D341Med (cell line): ENCODE results near the gene TMEM107.

Experiments
- DNase-seq: peaks from one replicate; pipeline ENCODE4 v3.0.0; 2012; ENCODE audit warnings: low spot score

TMEM107 gene

DNA sequence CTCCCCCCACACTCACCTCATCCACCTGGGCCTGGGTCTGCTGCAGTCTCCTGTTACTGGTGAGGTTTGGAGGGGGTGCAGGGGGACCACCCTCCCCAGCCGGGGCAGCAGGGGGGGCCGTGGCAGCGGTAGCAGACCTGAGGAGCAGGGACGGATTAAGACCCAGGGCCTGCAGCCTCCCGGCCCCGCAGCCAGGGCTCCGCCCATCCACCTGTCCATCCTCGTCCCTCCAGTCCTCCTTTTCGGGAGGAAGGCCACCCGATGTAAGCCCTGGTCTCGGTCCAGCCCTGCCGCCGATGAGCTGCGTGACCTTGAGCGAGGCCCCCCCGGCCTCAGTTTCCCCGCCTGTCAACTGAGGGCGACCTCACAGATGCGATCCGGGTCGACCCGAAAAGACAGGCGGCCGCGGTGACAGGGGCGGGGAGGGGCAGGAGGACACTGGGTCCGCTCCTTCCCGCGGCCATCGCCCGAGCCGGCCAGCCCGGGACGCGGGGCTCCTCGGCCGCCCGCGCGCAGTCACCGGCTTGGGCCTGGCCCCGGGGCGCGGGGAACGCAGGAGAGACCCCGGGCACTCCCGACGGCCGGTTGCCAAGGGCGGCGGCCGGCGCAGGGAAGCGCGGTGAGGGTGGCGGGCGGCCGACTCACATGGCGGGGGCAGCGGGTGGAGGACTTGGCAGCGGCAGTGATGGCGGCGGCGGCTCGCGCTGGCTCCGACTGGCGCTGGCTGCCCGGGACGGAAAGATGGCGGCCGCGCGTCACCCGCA lies 13.8 kb downstream of the TMEM107 start, which contains the start of gene VAMP2:
TSS of gene VAMP2 (minus strand) at position 716 of the 764 bp plus-strand sequence. CDS start at position 647, 69 bp downstream.
- DNase-seq = peak; percentile 55

DNA sequence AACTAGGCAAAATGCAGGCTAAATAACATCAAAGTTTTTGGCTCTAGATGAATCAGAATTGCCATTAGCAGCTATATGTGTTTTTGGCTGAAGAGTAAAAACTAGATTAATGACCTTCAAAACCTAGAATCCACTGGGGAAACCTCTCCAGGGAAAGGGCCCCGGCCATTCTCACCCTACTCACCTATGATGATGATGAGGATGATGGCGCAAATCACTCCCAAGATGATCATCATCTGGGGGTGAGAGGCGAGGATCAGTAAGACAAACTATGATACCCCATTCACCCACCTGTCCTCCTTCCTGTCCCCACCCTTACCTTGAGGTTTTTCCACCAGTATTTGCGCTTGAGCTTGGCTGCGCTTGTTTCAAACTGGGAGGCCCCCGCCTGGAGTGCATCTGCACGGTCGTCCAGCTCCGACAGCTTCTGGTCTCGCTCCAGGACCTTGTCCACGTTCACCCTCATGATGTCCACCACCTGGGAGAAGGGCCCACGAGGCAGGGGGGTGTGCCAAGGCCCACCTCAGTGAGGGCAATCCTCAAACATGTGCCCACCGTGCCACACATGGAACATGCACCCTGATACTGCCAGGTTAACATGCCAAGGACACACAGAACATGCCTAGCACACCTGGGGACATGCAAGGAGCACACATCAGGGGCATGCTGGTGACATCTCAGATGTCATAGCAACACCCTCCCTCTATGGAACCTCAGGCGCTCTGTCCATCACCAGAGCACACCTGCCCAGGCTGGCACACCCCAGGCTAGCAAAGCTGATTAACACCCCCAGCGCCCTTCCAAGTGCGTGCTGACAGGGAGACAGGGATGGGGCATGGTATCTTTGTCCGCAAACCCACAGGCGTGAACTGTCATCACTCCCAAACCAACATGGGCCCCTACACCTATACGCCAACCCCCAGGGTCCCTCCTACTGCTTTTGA lies 14.6 kb downstream of the TMEM107 start:
- no peak for DNase-seq

DNA sequence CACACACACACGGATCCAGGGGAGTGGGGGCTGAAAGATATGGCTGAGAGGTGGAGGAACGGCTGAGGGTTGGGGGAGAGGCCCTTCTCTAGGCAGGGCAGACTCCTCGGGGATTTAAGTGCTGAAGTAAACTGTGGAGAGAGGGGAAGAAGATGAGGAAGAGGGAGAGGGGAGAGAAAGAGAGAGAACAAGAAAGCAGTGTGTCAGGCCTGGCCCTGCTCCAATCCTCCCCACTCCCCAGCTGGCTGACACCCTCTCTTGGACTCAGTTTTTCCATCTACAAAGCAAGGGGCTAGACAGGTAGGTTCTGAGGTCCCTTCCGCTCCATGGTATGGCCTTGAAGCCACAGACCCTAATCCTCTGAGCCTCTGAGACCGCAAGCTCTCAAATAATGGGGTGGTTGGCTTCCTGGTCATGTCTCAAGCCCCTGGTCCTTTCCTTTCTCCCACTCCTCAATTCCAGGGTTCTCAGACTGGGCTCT lies 15.4 kb downstream of the TMEM107 start:
- DNase-seq = no peak

DNA sequence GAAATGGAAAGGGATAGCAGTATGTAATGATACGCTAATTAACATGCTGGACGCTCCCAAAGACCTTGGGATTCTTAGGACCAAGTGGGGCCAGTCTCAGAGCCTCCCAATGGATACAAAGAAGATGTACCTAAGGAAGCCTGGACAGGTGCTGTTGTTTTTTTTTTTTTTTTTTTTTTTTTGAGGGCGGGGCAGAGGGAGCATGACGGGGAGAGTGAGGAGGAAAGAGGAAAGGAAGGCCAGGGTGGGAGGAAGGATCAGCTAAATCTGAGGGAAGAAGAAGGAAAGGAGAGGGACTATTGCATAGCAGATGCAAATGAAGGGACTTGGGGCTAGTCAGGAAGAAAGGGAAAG lies 16.0 kb downstream of the TMEM107 start:
- no peak for DNase-seq

DNA sequence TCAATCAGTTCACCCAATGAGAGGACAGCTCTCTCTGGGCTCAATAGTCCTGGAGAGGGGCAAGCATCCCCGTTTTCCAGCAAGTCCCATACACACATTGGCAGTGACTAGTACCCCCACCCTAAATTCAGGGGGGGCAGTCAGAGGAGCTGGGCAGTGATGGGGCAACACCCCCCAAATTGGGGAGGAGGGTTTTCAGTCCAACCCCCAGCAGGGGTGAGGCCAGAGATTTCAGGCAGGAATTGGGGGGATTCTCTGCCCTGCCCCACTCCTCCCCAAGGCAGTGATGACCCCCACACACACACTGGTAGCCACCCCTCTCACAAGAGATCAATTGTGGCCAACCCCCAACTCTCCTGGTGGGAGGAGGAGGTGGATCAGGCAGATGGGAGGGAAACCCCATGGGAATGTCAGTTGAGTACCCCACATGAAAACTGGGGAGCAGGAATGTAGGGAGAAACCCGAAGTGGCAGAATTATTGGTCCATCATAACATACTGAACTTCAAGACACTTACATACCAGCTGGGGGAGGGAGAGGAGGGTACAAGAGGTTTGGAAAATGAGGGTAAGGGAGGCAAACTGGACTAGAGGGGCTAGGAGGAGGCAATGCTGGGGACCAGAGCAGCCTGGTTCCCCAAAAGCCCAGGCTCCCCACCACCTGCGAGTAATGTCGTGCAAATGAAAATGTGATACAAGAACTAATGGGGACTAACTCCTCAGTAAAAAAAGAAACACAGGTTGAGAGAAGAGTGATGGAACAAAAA lies 16.5 kb downstream of the TMEM107 start:
- DNase-seq = no peak

DNA sequence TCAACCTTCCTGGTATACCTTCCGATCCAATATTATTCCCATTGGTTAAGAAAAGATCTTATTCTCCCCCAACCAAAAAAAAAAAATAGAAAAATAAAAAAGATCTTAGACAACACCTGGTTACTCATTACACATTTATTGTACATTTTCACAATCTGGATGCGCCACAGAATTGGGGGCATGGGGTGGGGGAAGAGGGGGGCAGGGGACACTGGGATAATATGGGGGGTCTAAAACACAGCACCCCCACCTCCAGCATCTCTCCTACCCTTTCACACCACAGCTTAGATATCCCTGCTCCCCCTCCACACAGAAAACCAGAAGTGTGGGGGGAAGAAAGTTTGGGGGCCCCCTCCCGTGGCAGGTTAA lies 17.2 kb downstream of the TMEM107 start:
- no peak for DNase-seq

DNA sequence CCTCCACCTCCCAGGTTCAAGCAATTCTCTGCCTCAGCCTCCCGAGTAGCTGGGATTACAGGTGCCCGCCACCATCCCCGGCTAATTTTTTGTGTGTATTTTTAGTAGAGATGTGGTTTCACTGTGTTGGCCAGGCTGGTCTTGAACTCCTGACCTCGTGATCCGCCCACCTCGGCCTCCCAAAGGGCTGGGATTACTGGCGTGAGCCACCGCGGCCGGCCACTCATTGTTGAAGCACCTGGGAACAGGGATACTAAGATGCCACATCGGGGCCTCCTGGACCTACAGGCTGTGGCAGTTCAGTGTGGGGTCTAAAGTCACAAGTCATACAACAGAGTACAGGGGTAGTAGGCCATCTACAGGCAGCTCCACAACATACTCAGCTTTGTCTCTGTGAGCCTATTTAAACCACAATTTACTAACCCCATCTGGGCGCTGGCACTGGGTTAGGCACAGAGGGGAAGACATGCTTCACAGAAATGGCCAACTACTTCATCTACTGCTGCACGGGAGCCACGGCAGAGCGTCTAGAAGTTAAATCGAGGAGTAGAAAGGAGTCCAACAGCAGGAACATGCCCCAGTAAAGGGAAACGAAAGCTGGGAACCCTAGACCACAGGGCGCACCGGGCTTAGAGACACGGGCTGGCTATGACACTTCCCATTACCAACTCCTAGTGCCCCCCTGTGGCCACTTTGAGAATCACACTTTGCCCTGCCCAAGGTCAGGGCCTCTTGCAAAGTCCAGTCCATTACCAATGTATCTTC lies 17.7 kb downstream of the TMEM107 start:
- peak; percentile 61 for DNase-seq

DNA sequence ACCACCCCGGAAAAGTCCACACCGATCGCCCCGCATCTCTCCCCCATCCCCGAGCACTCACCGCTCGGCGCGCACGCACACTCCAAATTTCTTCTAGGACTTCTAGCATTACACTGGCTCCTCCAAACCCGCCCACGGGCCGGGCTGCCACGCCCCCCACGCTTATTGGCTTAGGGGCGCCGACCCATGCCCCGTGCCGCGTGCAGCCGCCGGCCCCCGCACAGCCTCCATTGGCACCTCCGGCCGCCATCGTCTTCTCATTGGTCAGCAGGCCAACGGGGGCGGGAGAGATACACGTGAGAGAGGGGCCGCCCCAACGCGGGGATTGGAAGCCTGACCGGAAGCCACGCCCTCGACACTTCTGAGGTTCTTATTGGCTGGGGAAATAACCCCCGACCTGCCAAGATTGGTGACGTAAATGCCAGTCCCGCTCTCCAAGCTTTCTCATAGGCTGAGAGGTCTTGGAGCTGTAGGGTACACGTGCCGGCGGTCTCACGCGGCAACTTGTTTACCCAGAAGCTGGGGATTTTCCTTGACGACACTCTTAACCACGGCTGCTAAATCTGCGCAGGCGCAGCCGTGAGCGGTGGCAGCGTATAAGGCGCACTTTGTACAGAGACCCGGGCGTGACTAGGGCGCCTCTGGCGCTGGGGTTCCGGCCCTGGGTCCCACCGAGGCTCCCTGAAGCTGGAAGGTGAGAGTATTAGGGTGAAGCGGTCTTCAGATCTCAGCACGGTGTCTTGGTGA lies 19.8 kb downstream of the TMEM107 start:
- DNase-seq = peak; percentile 83

DNA sequence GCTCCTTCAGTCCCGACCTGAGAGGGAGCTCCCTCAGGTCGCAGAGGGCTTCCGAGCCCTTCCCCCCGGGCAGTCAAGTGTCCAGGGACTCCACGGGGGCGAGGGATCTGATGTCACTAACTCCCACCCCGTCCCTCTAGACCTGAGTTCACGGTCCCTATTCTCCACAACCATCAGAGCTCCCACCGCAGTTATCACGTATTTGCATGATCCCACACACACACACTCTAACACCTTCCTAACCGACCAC lies 20.3 kb downstream of the TMEM107 start:
- no peak for DNase-seq

DNA sequence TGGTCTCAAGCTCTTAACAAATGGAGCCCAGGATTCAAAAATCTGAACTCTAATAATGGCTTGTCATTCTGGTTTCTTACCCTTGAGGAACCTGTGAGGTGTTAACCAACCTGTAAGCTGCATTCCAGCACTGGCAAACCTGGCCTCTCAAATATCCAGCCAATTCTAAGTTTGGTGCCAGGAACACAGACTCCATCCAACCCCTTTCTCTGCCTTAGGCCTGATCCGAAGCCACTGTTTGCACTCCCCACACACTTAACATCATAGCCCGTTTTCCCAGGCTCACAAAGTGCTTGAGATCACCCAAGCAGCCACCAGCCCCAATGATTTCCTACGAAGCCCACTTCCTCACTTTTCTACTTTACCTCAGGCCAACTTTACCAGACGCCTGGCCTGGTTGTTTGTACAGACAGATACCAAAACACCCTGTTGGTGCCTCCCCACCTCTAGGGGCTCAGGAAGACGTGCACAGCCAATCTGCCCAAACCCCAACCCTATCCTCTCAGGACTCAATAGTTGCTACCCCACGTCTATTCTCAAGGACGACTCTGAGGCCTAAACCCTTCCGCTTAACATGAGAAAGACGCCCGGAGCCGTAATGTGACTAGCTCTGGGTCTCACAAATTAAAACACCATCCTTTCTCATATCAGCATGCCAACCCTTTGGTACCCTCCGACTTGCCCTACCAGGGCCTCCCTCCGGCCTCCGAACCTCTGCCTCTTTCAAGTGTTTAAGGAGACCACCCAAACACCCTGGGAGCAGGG lies 20.8 kb downstream of the TMEM107 start:
- DNase-seq = no peak

DNA sequence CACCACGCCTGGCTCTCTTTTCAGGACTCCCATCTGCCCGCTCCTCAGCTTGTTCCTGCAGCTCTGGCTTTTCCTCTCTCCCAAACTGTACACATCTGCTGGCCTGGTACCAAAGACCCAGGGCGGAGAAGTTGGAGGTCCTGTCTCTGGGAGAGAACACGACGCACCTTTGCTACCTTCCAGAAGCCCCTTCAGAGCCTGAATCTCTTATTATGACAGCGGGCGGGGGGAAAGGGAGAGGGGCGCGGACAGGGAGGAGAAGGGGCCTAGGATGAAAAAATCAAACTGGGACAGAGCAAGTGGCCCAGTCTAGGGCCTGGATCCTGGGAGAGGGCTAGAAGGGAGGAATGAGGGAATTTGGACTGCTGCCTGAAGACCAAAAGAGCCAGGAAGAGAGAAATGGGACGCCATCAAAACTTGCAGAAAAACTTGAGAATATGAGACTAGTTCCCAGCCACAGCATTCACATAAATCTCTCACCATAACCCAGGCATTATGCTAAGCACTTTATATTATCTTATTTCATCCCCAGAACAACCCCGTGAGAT lies 21.5 kb downstream of the TMEM107 start:
- DNase-seq = no peak

DNA sequence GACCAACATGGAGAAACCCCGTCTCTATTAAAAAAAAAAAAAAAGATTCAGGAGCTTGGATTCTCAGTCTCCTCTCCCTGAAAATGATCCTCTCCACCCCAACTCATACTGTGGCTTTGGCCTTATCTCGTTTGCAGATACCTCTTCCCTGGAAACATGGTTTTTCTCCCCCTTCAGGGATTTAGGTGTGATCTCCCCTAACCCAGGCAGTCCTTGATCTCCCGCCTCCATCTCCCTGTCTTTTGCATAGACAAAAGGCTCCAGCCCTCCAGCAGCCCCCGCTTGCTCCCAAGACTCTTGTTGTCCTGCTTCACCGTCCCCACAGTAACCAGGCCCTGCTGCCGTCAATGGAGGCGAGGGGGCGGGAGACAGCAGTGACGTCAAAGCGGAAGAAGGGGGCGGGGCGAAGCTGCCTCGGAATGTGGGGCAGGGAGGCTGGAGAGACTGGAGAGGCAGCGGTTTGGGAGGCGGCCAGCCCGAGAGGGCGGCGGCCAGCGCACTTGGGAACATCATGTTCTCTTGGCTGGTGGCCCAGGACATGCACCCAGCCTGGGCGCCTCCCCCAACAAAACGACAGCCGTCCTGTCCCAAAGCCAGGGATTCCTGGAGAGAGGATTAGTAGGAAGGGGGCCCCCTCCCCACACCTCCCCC lies 22.1 kb downstream of the TMEM107 start:
- peak; percentile 74 for DNase-seq

DNA sequence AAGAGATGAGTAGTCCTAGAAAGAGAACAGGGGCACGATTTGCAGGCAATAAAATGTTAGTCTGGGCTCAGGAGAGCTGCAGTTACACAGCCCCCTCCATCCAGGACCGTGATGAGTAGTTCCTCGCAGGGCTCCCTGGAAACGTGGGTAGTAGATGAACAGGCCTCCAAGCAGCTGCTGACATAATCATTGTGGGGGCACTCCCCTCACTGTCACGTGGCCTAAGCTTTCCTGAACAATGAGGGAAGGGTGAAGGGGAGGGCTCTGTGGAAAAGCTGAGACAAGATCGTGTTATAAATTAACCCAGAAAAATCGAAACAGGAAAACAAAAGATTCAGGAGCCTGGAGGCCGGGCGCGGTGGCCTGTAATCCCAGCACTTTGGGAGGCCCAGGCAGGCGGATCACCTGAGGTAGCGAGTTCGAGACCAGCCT lies 22.6 kb downstream of the TMEM107 start:
- no peak for DNase-seq

DNA sequence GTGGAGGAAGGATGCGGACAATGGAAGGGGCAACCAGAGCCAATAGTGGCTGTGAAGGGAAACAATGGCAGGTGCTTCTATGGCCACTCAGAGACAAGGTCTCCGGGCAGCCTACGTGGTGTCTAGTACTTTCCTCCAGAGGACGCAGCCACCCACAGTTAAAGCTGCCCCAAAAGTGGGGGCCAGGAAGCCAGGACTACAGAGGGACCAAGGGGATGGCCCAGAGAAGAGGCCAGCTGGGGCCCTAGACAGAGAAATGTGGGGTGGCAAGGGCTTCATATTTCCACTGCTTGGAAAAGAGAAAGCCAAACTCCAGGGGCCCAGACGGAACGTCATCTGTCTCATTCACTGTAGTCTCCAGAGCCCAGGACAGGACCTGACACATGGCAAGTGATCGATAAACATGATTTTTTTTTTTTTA lies 23.1 kb downstream of the TMEM107 start:
- DNase-seq = no peak

DNA sequence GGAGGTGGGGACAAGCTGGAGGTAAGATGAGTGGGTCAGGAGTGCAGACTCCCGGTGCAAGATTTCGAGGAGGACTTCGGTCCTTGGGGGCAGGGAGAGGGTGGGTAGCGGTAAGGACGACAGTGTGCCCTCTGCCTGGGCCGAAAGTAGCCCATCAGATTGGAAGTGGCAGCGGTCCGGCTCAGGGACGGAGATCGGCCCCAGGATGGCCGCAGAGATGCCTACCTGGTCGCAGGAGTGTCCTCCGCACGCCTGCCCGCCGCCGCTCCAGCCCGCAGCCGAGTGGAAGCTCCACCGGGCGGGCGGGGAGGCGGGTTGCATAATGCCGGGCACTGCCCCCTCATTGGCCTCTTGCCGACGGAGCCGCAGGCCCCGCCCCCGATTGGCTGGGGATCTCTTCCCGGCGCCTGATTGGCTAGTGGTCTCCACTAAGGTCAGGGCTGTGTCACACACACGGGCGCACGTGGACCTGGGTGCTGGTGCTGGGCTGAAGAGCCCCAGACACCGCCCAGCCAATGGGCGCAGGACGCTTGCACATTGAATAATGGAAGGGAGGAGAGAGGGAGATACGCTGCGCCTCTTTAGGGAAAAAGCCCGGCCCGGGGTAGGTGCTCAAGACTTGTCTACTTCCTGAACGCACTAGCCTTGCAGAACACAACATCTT lies 23.9 kb downstream of the TMEM107 start, which contains the start of gene PER1:
TSS of gene PER1 (minus strand) at position 293 of the 664 bp plus-strand sequence. CDS start 1,698 bp downstream, outside the sequence.
- peak; percentile 87 for DNase-seq

DNA sequence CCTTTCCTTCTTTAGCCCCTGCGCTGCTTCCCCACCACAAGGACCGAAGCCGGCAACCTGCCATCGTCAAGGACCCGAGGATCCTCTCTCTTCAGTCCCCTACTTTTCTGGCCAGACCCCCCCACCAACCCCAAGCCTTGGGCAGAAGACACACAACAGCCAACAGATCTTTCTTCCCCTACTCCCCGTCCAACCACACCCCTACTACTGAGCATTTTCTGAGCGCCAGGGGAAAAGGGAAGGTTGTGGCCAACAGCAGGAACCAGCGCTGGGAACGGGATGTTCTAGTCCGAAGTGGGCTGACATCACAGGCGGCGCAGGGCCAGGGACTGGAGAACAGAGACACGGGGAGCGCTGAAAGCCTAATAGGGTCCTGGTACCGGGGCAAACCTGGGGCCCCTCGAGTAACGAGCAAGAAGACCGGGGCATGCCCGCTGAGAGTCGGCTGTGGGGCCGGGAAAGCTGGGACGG lies 24.5 kb downstream of the TMEM107 start:
- no peak for DNase-seq

DNA sequence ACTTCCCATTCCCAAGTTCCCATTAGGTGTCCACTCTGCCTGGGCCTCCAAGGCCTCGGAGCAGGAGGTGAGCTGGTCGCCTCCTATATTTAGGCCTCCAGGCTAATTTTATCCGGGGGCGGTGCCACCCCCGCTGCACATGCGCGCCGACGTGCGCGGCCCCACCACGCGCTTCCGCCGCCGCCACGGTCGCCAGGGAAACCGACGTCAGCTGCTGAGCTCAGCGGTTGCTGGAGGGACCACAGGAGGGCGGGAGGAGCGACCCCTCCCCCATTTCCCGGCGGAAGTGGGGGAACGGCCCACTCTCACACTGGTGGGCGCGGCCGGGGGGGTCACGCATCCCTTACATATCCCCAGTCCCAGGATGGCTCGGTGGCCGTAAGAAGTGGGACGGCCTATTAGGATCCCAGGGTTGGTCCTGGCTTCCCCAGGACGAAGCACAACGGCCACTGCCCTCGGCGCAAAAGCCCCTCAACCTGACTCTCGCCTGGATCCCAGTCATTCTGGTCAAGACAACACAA lies 25.0 kb downstream of the TMEM107 start:
- peak; percentile 81 for DNase-seq
